Neural cell (in vitro differentiated cells): Measurements from ENCODE around the gene DDX54.

ENCODE experiments used
- CTCF ChIP-seq: fragments of 450-650 bp; IDR thresholded peaks from 2 replicates; pipeline ENCODE4 v1.5.1; 2014; ENCODE audit warnings: antibody characterized with exemption, mild to moderate bottlenecking, moderate library complexity; ENCODE audit not compliant: poor library complexity, severe bottlenecking
- EP300 ChIP-seq: fragments of 450-650 bp; conservative IDR thresholded peaks from 2 replicates; pipeline ENCODE4 v1.6.1; 2014; ENCODE audit warnings: antibody characterized with exemption, mild to moderate bottlenecking, moderate library complexity; ENCODE audit not compliant: poor library complexity, severe bottlenecking
- POLR2AphosphoS5 ChIP-seq: IDR thresholded peaks from 2 replicates; pipeline ENCODE4 v1.6.1; 2012
- REST ChIP-seq: IDR thresholded peaks from 2 replicates; pipeline ENCODE4 v1.6.1; 2012; ENCODE audit warnings: borderline replicate concordance

- TF ChIP-seq REST: no peak
- TF ChIP-seq CTCF: no peak
- no peak for TF ChIP-seq EP300
- TF ChIP-seq POLR2AphosphoS5: no peak
Observed at GRCh38 chr12:113198296-113198695, 13.0 kb upstream of the DDX54 start.
